T-helper 22 cell (primary cell): ENCODE measurements around the gene AGGF1.
A peak's percentile ranks its signal among the peaks of the same experiment; 100 is the strongest.
"Not testable (repeated sequence)": the region's sequence is repeated elsewhere in the genome, so short reads cannot be mapped to it uniquely, and the experiment has no call there.

Experiments
- DNase-seq: peaks from one replicate; pipeline ENCODE4 v3.0.0-alpha.2; 2020; ENCODE audit warnings: low read depth

Gene AGGF1

DNA sequence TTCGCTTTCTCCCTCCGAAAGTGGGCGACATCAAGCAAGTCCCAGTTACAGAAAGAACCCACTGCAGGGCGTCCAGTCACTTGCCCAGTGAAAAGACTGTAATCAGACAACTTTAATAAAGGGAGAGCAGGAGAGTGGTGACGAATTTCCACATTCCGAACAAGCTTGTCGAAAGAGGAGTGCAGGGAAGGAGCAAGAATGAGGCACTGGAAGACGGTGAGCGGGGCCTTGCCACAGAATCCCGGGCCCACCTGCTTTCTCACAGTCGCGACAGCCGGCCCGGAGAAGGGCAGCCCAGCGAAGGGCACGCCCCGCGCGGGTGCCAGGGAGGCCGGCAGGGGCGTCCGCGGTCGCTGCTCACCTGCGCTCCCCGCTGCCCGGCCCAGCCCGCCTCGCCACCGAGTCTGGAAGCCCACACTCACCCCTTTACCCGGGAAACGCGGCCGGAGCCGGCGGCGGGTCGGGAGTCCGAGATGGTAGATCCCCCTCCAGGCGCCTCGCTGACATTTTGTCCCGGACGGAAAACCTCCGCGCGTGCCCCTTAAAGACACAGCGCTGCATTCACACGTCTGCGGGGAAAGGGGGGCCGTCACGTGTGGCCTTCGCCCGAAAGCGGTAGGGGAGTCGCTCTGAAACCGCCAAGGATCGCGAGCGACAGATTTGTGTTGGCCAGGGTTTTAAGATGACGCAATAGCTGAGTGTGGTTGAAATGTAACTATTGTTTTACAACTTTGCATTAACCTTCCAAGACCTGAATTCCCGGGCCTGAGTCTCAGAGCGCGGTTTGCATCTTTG, 56.7 kb downstream of the AGGF1 start, which contains the start of gene ZBED3:
ZBED3 (minus strand) TSS at position 597 of the 795 bp plus-strand sequence. CDS start 9,407 bp downstream, outside the sequence.
- peak; percentile 37 for DNase-seq

DNA sequence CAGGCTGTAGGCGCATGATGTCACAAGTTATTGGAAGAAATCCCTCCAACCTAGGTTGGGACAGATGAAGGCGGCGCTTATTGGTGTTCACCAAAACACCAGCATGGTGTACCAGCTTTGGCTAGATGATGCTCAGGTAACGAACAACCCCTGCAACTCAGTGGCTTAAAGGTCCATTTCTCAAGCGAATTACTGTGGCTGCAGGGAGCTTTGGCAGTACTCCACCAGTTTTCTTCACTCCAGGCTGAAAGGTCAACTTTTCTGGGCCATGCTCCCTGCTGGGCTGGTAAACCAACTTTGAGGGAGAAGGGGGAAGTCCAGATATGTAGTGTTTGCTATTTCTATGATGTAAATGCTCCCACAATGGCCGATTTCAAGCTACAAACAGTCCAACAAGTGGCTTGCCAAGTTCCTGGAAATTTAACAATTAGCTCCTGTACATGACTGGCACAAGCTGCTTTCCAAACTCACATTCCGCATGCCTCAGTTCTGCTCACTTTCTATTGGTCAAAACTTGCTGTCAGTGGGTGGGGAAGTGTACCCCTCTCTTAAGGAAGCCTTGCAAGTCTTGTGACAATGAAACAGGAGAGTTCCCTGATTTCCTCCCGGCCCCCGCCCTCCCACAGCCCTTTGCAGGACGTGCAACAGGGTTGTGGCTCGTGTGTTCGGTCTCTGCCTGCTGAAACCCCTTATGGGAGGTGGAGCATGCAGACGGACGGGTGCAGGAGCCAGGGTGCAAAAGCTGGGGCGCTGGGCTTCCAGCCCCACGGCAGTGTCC, 57.5 kb downstream of the AGGF1 start:
- DNase-seq = no peak

DNA sequence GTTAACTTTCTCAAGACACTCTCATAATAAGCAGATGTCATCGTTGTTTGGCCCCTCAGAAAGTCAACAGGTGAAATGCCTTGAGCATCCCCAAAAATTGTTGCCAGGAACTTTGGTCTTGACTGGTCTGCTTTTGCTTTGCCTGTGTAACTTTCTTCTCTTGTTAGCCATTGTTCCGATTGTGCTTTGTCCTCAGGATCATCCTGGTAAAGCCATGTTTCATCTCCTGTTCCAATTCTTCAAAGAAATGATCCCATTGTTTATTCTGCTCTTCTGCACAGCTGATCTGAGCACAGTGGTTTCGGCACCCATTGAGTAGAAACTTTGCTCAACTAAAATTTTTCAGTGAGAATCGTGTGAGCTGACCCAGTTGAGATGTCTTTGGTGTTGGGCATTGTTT, 65.0 kb downstream of the AGGF1 start:
- DNase-seq = no peak

DNA sequence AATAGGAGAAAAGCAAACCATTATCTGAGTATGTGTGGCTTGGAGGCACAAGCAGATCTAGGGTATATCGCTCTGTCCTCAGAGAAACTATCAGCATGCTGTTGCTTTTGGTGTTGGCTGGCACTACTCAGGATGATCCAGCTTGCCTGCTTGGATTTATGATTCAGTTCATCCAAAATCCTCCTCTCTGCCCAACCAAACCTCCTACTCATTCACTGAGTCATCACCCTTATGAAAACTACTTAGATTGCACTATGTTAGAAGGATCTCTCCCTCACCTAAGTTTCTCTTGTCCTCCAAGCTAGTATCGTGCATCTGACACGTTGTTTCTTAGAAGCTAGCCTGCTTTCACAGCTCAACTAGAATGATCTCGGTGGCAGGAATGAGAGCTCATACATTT, 71.1 kb downstream of the AGGF1 start:
- no peak for DNase-seq

DNA sequence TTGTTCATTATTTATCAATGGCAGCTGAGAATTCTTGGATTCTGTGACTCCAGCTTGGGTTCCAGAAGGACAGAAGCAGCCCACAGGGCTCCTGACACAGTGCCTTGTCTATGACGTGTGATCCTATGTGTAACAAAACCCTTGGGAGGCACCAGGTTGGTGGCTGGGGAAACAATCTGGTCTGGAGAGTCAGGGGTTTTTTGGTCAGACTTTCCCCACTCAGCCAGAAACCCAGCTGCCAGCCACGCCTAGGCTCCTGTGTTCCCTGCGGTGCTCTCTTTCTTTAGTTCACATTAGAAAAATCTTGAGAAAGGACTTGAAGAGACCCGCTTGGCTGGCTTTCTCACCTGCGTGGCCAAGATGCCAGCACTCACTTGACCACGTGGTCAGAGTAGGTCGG, 72.3 kb downstream of the AGGF1 start:
- no peak for DNase-seq

DNA sequence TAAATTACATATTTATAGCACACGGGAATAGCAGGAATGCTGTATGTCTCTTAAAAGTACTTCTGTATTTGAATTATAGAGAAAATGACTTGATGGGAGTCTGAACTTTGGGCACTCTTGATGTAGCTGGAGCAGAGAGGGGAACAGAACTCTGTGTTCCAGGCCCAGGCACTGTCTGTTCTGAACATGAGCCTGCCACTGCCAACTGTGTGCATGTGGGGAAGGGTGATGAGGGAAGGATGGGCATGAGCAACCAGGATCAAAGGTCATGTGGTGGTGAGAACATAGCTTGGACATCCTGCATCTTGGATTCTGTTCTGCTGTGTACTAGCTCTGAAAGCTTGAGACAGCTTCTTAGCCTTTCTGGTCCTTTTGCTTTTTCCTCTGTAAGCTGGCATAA, 73.3 kb downstream of the AGGF1 start:
- no peak for DNase-seq

DNA sequence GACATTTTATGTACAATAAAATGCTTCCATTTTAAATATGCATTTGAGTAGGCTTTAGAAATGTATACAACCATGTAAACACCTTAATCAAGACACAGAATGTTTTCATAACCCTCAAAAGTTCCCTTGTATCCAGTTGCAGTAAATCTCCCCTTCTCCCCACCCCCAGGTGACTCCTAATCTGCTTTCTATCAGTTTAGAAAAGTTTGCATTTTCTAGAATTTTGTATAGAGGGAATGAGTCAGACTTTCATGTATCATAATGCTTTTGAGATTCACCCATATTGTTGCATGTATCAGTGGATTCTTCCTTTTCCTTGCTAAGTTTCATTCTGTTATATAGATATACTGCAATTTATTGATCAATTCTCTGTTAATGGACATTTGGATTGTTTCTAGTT, 74.6 kb downstream of the AGGF1 start:
- DNase-seq = no peak

DNA sequence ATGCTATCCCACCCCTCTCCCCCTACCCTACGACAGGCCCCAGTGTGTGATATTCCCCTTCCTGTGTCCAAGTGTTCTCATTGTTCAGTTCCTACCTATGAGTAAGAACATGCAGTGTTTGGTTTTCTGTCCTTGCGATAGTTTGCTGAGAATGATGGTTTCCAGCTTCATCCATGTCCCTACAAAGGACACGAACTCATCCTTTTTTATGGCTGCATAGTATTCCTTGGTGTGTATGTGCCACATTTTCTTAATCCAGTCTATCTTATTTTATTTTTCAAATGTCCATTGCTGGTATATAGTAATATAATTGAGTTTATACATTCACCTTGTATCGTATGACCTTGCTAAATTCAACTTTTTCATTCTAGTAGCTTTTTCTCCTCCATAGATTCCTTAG, 76.8 kb downstream of the AGGF1 start:
- not testable (repeated sequence) for DNase-seq
